GM12892 (cell line): Measurements from ENCODE around the gene PAX1.

Experiments used
- POLR2A ChIP-seq: IDR thresholded peaks from 2 replicates; pipeline ENCODE4 v1.6.1; 2011; ENCODE audit warnings: low read depth, low read length, control low read depth
- POLR2AphosphoS5 ChIP-seq: IDR thresholded peaks from 2 replicates; pipeline ENCODE4 v1.6.1; 2011; ENCODE audit warnings: low read depth, low read length, control low read depth

DNA sequence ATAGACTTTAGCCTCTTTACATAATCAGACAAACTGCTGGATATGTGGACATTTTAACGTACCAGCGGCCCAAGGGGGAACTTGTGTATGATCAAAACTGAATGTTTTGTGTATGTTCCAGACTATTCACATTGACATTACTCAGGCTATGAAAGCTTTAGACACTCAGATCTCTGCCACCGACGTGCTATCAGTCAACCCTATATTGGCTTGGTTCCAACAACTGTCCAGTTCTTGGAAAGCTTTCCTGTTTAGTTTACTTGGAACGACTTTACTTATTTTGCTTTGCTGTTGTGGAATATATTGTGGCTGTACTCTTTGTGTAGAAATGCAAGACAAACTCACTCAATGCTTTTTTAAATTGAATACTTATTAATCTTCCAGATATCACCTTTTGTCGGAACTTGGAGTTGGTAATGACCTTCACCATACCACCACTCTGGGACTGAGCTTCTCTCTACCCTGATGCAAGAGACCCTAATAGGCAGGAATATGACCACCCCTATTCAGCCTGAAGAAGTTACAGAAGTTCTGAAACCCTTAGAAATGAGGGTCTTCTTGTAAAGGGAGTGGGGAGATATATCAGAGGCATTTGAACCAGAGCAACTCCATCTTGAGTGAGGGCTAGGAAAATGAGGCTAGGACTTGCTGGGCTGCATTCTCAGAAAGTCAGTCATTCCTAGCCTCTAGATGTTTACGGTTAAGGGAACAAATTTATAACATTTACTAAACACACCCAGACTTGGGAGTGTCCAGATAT, 49.0 kb upstream of the PAX1 start:
- TF ChIP-seq POLR2A (no peak), POLR2AphosphoS5 (no peak)
